EL (cell line): ENCODE measurements around the gene RELB.
"Not testable (repeated sequence)": the region's sequence is repeated elsewhere in the genome, so short reads cannot be mapped to it uniquely, and the experiment has no call there.

ENCODE experiments used
- DNase-seq: peaks from one replicate; pipeline ENCODE4 v3.0.0-alpha.2; 2016

Gene RELB, protein sequence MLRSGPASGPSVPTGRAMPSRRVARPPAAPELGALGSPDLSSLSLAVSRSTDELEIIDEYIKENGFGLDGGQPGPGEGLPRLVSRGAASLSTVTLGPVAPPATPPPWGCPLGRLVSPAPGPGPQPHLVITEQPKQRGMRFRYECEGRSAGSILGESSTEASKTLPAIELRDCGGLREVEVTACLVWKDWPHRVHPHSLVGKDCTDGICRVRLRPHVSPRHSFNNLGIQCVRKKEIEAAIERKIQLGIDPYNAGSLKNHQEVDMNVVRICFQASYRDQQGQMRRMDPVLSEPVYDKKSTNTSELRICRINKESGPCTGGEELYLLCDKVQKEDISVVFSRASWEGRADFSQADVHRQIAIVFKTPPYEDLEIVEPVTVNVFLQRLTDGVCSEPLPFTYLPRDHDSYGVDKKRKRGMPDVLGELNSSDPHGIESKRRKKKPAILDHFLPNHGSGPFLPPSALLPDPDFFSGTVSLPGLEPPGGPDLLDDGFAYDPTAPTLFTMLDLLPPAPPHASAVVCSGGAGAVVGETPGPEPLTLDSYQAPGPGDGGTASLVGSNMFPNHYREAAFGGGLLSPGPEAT

DNA sequence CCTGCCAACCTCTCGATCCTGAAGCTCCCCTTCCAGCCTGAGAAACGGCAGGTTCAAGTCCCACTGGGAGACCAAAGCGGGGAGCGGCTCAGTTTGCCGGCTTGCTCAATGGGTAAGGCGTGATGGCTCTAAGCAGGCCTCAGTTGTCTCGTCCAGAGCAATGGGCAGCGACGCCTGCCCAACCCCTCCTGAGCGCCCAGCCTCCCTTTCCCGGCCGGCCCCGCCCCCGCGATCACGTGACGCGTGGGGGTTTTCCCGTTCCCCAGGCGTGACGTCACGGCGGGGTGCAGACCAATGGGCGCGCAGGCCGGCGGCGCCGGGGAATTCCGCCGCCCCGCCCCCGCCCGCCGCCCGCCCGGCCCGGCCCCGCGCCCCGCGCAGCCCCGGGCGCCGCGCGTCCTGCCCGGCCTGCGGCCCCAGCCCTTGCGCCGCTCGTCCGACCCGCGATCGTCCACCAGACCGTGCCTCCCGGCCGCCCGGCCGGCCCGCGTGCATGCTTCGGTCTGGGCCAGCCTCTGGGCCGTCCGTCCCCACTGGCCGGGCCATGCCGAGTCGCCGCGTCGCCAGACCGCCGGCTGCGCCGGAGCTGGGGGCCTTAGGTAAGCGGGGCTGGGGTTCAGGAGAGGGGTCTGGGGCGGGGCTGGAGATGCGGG is at the start of gene RELB:
TSS of gene RELB (plus strand) at position 378 of the 653 bp plus-strand sequence. CDS start at position 494, 116 bp downstream.
- peak; percentile 88 for DNase-seq

DNA sequence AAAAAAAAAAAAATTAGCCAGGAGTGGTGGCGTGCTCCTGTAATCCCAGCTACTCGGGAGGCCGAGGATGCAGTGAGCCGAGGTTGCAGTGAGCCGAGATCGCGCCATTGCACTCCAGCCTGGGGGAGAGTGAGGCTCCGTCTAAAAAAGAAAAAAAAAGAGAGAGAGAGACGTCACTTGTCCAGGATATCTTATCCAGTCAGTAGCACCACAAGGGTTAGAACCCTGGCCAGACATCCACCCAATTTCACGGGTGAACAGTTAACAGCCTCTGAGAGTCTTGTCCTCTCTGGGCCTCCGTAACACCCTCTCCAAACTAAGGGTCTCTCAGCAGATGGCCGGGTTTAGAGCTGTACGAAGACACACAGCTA is 47.0 kb upstream of the RELB start:
- no peak for DNase-seq

DNA sequence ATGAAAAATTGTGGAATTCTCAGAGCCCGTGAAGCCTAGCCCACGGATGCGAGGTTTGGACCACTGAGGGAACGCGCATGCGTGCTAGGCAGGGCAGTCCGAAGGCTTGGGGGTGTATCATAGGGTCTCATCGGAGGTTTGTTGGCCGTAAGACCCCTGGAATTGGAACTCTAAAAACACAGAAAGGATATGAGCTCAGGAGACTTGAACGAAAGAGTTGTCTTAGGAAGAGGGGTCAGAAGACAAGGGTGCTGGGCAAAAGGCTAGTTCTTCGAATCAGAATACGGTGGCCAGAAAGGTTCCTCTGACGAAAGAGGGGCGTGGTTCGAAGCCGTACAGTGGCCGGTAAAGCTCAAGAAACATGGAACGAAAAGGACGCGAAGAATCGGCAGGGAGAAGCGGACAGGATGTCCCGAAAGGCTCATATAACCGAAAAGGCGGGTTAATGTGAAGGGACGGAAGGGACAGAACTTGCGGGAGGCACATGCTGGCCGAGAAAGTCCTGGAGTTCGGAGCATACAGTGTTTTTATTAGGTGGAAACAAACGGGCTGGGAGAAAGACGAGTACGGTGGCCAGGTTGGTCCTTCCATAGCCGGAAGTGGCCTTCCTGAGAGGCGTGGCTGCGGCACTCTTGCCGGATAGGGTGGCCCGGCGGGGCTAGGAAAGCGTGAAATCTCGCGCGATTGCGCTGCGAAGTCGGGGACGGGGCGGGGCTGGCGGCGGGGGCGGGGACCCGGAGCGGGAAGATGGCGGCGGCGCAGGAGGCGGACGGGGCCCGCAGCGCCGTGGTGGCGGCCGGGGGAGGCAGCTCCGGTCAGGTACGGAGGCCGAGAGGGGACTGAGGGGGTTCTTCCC is 46.4 kb upstream of the RELB start, which contains the start of gene CLPTM1:
TSS of gene CLPTM1 (plus strand) at position 732 of the 856 bp plus-strand sequence. CDS start at position 748, 16 bp downstream.
- peak; percentile 96 for DNase-seq

DNA sequence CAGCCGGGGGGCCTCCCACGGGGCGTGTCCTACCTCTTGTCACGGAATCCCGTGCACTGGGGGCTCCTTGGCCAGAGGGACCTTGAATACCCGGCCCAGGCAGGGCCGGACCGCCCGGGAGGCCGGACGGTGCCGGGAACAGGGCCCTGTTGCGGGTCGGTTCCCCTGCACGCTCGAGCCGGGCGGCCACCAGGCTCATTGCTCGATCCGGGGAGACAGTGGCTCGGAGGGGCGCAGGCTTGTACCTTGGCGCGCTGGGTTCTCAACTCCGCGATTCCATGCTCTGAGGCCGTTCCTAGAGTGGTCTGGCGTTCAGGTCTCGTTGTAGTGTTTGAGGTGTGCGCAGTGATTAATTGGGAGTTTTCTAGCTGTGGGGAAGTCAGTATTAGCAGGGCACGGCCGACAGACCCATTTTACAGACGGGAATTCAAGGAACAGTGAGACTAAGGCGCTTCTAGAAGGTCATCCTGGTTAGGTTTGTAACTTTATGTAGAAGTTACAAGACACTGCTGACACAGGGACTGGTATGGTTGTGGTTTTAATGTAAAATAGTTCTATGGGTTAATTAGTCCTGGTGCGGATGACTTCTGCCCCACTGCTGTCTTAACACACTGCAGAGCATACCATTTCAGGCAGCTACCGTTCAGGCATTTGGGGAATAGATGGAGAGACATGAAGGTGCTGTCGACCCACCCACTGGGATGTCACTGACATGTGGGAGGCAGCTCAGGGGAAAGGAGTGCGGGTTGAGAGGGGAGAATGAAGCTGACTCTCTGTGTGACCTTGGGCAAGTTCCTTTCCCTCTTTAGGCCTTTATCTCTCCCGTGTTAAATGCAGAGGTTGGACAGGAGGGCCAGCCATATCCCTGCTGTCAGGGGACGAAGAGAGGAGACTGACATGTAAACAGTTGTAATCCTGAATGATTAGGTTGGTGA is 45.5 kb upstream of the RELB start:
- DNase-seq = no peak

DNA sequence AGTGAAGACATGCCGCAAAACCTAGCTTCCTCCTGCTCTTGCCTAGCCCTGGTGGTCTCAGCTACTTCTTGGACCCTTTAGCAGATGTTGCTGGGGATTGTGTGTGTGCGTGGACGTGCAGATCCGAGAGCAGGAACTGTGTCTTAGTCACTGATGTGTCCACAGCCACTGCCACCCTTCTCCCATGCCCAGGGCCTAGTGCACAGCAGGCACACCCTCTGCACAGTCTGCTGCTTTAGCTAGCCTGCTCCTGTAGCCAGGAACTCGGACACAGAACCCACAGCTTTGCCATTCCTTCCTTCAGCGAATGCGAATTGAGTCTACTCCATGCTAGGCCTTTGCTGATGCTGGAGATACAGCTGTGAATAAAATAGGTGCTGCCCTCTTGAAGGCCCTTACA is 43.7 kb upstream of the RELB start:
- no peak for DNase-seq

DNA sequence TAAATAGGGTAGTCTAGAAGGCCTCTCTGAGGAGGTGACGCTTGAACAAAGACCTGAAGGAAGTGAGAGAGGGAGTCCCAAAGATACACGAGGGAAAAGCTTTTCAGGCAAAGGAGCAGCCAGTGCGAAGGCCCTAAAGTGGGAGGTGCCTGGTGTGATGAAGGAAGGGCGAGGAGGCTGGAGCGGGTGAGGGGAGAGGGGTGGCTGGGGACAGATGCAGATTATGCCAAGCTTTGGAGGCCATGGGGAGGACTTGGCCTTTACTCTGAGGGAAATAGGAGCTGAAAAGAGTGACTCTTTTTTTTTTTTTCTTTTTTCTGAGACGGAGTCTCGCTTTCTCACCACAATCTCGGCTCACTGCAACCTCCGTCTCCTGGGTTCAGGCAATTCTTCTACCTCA is 43.2 kb upstream of the RELB start:
- no peak for DNase-seq

DNA sequence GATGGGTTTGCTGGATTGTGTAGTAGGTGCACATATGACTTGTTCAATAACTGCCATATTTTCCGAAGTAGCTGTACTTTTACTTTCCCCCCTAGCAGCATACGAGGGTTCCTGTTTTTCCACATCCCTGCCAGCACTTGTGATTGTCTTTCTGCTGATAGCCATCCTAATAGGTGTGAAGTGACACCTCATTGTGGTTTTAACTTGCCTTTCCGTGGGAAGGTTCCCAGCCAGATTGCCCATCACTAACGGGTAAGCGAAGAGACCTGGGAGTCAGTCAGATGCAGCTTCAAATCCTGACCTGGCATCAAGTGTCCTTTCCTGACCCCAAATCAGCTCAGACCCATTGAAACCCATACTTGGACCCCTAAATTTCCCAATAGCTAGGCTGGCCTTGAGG is 41.6 kb upstream of the RELB start:
- DNase-seq = no peak

DNA sequence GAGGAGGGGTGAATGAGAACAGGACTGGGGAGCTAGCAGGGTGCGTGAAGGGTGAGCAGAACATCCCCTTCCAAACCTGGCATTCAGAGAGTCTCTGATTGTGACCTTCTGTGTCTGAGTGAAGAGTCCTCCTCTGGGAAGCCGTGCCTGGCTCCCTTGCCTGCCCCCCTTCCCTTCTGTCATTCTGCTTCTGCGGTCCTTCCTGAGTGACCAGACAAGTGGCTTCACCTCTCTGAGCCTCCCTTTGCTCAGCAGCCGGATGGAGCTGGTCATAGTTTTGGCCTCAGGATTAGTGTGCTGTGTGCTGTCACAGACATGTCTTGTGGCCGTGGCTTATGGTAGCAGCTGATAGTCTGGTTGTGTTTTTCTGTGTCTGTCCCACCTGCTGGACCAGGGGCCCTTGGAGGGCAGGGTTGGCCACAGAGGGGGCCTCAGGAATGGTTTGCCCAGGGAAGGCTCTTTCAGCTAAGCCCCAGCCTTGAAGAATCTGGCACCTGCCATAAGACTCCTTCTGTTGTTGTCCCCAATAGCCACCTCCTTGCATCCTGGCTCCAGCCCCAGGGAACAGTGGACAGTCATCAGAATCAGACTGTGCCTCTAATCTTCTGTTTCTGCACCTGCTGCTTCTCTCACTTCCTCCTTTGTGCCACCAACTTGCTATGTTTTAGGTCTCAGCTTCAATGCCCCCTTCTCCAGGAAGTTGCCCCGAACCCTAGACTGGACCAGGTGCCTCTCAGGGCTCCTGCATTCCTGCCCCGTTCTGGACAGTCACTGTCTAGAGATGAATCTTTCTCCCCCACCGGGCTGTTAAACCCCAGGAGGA is 40.1 kb upstream of the RELB start:
- no peak for DNase-seq

DNA sequence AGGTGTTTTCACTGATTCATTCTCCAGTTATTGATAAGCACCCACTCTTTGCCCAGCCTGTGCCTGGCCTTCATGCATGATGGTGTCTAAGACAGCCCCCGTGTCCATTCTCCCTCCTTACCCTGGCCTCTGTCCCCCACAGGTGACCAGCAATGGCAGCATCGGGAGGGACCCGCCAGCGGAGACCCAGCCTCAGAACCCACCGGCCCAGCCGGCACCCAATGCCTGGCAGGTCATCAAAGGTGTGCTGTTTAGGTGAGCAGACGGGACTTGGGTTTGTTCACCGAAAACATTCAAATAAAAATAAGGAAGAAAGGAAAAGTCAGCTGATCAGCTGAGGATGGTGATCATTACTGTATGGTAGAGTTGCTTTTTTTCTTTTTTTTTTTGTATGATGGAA is 39.4 kb upstream of the RELB start:
- DNase-seq = no peak

DNA sequence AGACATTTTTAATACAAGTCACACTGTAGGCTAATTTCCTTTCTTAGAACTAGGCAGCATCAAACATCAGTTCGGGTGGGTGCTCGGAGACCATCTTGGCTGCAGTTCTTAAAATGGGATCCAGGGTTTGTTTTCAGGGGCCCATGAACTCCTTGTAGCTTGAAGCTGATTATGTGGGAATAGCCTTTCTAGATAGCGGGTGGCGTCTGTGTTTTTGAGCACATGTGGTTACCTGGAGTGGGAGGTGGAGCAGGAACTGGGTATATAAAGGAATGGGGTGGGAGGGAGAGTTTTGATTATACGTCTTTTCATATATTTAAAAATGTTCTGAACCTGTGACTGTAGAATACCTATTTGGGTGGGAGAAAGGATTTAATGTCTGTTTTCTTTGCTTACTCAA is 33.1 kb upstream of the RELB start:
- DNase-seq = no peak

DNA sequence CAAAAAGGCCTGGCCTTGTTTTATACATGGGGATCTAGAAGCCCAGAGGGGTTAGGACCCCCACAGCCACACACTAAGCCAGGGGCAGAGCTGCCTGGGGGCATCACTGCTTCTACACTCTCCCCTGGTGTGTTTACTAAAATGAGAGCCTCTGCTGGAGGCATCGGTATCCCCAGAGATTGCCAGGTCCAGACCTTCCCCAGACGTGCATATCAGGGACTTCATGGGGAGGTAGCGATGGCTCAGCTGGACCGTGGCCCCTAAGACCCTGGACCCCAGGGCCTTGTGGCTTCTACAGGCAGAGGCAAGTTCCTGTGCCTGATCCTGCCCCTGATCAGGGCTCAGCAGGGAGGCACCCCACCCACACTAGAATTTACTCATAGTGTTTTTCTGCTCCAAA is 32.6 kb upstream of the RELB start:
- no peak for DNase-seq

DNA sequence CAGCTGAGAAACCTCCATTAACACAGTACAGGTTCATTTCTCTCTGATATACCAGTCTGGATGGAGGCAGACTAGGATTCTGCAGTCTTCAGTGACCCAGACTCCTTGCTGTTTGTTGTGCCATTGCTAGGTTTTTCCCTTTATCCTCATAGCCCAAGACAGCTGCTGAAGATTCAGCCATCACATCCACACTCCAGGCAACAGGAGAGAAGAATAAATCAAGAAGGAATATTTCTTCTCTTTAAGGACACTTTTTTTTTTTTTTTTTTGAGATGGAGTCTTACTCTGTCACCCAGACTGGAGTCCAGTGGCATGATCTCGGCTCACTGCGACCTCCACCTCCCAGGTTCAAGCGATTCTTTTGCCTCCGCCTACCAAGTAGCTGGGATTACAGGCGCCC is 31.8 kb upstream of the RELB start:
- DNase-seq = no peak

DNA sequence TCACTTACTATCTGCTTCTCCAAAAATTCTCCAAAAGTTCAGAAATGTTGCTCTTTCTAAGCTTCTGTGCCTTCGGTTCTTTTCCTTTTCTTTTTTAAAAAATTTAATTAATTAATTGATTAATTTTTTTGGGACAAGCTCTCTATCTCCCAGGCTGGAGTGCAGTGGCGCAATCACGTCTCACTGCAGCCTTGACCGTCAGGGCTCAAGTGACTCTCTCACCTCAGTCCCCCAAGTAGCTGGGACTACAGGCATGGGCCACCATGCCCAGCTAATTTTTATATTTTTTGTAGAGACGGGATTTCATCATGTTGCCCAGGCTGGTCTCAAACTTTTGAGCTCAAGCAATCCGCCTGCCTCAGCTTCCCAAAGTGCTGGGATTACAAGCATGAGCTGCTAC is 29.8 kb upstream of the RELB start:
- not testable (repeated sequence) for DNase-seq

DNA sequence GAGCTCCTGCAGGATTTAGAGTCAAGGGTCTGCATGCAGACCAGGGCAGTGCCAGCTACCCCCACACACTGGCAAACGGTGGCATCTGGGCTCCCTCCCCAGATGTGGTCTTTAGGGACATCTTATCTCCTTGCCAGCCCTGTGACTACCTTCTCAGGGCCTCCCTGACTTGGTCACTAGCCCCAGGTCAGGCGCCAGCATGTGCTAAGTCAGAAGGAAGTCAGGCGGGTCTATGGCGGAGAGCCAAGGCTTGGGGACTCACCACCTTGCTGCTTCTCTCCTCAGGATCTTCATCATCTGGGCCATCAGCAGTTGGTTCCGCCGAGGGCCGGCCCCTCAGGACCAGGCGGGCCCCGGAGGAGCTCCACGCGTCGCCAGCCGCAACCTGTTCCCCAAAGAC is 28.5 kb upstream of the RELB start:
- DNase-seq = no peak

DNA sequence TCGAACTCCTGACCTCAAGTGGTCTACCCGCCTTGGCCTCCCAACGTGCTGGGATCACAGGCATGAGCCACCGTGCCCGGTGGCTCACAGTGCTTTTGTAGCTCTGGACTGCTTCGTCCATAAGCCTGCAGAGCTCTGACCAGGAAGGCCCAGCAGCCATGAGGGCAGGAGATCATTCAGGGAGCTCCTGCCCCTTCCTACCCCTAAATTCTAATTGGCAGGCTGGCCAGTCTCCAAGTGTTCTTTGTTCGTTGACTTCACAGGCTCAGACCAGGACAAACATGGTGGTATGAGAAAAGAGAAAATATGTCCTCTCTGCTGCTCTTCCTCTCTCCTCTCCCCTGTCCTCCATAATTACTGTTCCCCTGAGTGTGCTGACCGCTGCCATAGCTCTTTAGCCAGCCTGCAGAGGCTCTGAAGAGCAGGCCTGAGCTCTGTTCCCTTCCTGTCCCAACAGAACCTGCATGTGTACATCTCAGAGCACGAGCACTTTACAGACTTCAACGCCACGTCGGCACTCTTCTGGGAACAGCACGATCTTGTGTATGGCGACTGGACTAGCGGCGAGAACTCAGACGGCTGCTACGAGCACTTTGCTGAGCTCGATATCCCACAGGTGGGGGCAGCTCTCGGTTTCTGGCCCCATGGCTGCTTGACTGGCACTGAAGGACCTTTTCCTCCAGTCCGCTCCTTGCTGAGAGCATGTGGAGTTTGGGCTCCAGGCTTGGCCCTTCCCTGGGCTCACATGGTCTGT is 27.1 kb upstream of the RELB start:
- DNase-seq = no peak

DNA sequence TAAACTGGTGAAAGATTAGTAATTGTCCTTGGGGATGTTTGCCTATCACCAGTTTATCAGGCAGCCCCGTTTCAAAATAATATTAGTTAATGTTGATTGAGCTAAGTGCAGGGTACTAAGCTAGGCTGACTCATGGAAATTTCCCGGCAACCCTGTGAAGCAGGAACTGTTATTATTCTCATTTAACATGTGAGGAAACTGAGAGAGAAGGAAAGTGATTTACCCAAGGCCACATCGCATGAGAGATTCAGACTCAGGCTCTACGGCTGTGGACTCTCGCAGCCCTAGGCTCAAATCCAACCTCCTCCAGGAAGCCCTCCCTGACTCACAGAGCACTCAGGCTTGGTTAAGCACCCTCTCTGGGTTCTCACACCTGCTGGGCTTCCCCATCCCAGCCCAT is 26.4 kb upstream of the RELB start:
- DNase-seq = no peak

DNA sequence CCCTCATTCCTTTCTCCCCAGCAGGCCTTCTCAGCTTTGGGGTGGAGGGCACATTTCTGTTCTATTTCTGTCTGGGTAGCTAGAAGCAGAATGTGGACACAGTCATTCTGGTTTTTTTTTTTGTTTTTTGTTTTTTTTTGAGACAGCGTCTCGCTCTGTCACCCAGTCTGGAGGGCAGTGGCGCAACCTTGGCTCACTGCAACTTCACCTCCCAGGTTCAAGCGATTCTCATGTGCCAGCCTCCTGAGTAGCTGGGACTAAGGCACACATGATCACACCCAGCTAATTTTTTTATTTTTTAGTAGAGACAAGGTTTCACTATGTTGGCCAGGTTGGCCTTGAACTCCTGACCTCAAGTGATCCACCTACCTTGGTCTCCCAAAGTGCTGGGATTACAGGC is 25.8 kb upstream of the RELB start:
- no peak for DNase-seq

DNA sequence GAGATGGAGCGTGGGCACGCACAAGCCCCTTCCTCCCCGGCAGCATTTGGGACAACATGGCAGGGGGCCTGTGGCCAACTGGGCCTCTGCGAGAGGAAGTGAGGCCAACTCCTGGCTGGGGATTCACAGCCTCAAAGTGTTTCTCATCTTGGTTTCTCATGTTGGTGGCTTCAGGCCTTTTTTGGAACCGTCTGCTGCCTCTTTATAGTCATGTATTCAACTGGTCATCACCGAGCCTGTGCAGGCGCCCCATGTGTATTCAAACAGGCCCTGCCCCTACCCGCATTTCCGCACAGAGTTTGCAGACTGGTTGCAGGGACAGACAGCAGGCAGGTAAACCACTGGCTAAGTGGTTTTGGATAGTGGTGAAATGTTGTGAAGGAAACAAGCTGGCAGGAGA is 17.3 kb upstream of the RELB start:
- no peak for DNase-seq

DNA sequence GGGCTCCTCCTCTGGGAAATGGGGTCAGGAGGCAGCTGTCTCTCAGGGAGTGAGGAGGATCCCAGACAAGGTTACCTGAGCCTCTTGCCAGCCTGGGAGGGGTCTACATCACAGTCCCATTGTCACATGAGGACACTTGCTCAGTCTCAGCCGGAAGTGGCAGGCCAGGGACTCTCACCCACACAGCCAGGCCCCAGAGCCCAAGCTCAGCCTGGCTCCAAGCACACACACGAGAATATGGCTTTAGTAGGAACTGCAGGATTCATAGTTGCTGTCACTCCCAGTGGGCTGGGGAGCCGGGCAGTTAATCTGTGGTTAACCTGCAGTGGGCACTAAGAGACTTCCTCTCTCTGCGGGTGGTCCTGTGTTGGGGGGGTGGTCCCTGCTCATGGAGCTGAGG is 15.8 kb upstream of the RELB start:
- DNase-seq = no peak

DNA sequence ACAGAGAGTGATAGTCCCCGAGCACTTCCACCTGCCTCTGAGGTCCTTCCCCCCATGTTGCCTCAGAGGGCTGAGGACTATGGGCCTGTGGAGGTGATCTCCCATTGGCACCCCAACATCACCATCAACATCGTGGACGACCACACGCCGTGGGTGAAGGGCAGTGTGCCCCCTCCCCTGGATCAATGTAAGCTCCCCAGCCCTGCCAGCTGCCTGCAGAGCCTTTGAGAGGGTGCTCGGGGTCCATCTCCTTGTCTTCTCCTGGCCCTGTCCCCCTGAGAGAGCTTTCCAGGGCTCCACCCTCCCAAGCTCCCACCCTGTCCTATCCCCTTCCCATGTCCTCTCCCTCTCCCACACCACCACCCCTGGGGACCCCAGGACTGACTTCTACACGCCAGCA is 14.9 kb upstream of the RELB start:
- no peak for DNase-seq
